ENCODE data around the gene IFI27.
"Not testable (repeated sequence)": the region's sequence is repeated elsewhere in the genome, so short reads cannot be mapped to it uniquely, and the experiment has no call there.

IFI27 gene

GRCh38 chr14:94110552-94111181, at the start of gene IFI27:
Gene IFI27 (plus strand): TSS chr14:94110736.
- no peak for DNase-seq (ENCODE audit: low read depth in 2 of 2)

- no peak for DNase-seq (ENCODE audit: low read depth in 2 of 2)
Observed at GRCh38 chr14:94062344-94062940, 48.1 kb upstream of the IFI27 start.

- DNase-seq (ENCODE audit: low read depth in 2 of 2), result no peak
Observed at GRCh38 chr14:94066089-94066676, 44.4 kb upstream of the IFI27 start.

- DNase-seq (ENCODE audit: low read depth in 2 of 2), result not testable (repeated sequence)
Observed at GRCh38 chr14:94072076-94072475, 38.5 kb upstream of the IFI27 start.

- no peak for DNase-seq (ENCODE audit: low read depth in 2 of 2)
Observed at GRCh38 chr14:94074534-94074933, 36.0 kb upstream of the IFI27 start.

GRCh38 chr14:94075008-94075407, 35.5 kb upstream of the IFI27 start:
- no peak for DNase-seq (ENCODE audit: low read depth in 2 of 2)

GRCh38 chr14:94077111-94077821, 33.3 kb upstream of the IFI27 start:
- DNase-seq (ENCODE audit: low read depth in 2 of 2), result no peak

GRCh38 chr14:94077823-94078222, 32.7 kb upstream of the IFI27 start:
- DNase-seq (ENCODE audit: low read depth in 2 of 2), result no peak

- no peak for DNase-seq (ENCODE audit: low read depth in 2 of 2)
Observed at GRCh38 chr14:94079891-94080620, 30.5 kb upstream of the IFI27 start.

GRCh38 chr14:94080621-94081385, 29.7 kb upstream of the IFI27 start, which contains the start of the genes DDX24 and IFI27L1:
Gene DDX24 (minus strand): TSS chr14:94081202. CDS start chr14:94079742, 1,460 bp downstream.
Gene IFI27L1 (plus strand): TSS chr14:94081310. CDS start chr14:94096938, 15,628 bp downstream.
- peak; percentile 92 to 93 for DNase-seq (ENCODE audit: low read depth in 2 of 2)

- DNase-seq (ENCODE audit: low read depth in 2 of 2), result no peak
Observed at GRCh38 chr14:94081386-94081820, 29.1 kb upstream of the IFI27 start.

- no peak for DNase-seq (ENCODE audit: low read depth in 2 of 2)
Observed at GRCh38 chr14:94087891-94088290, 22.6 kb upstream of the IFI27 start.

GRCh38 chr14:94088516-94088915, 22.0 kb upstream of the IFI27 start:
- no peak for DNase-seq (ENCODE audit: low read depth in 2 of 2)

GRCh38 chr14:94089479-94089878, 21.1 kb upstream of the IFI27 start:
- DNase-seq (ENCODE audit: low read depth in 2 of 2), result no peak

- no peak for DNase-seq (ENCODE audit: low read depth in 2 of 2)
Observed at GRCh38 chr14:94093418-94093817, 17.1 kb upstream of the IFI27 start.

- DNase-seq (ENCODE audit: low read depth in 2 of 2), result no peak
Observed at GRCh38 chr14:94097091-94097490, 13.4 kb upstream of the IFI27 start.

- DNase-seq (ENCODE audit: low read depth in 2 of 2), result no peak
Observed at GRCh38 chr14:94098326-94098992, 12.1 kb upstream of the IFI27 start.

GRCh38 chr14:94099006-94099405, 11.5 kb upstream of the IFI27 start:
- no peak for DNase-seq (ENCODE audit: low read depth in 2 of 2)

- DNase-seq (ENCODE audit: low read depth in 2 of 2), result no peak
Observed at GRCh38 chr14:94100847-94101246, 9.7 kb upstream of the IFI27 start.

GRCh38 chr14:94101748-94102147, 8.8 kb upstream of the IFI27 start:
- no peak for DNase-seq (ENCODE audit: low read depth in 2 of 2)

Data from stimulated activated CD8-positive, alpha-beta memory T cell treated with anti-CD3 and anti-CD28 coated beads, Interleukin-15, amount 100 ng/mL, for 48 hours (primary cell).